Muscle of leg (tissue), 11 donors: ENCODE results near the gene LHX3. TPM values are rescaled to one million over a fixed set of nuclear protein-coding genes. Genes with fewer than 3 reads are reported as not detected.

Experiments used
- DNase-seq: peaks from one replicate; pipeline ENCODE4 v3.0.0; 2013
- H3K27ac ChIP-seq: one replicate; pipeline ENCODE4 v1.5.1; 2013; ENCODE audit warnings: mild to moderate bottlenecking, low read length, control low read depth
- H3K27me3 ChIP-seq: one replicate; pipeline ENCODE4 v1.6.1; 2013; ENCODE audit warnings: low read length; ENCODE audit not compliant: control insufficient read depth, insufficient read depth
- H3K36me3 ChIP-seq: one replicate; pipeline ENCODE4 v1.6.1; 2013; ENCODE audit warnings: low read length; ENCODE audit not compliant: control insufficient read depth, insufficient read depth
- H3K4me1 ChIP-seq: one replicate; pipeline ENCODE4 v1.6.1; 2013; ENCODE audit warnings: low read length; ENCODE audit not compliant: control insufficient read depth, insufficient read depth
- H3K4me3 ChIP-seq: one replicate; pipeline ENCODE4 v1.5.1; 2013; ENCODE audit warnings: low read length, control low read depth
- H3K9me3 ChIP-seq: replicated peaks from 2 replicates; pipeline ENCODE4 v1.6.1; 2013; ENCODE audit warnings: low read depth, low read length; ENCODE audit not compliant: control insufficient read depth
- WGBS: methylation state at CpG from one replicate; pipeline ENCODE4 v1.1.5; 2013; ENCODE audit warnings: missing lambda C conversion rate; ENCODE audit not compliant: insufficient coverage; 5-methylcytosine and 5-hydroxymethylcytosine counted together
- polyA plus RNA-seq, 8 donors: library from polyadenylated mRNA; unstranded; fragments of 120-200 nt; gene quantifications; one replicate each; pipeline versions ENCODE4 v1.2.1 to v1.2.3, GENCODE V29; 2013; ENCODE audit warnings: inconsistent platforms in 1 of 8, low replicate concordance in 1 of 8; ENCODE audit not compliant: insufficient read length in 8 of 8, insufficient read depth in 1 of 8
- total RNA-seq: library from RNA; stranded (reverse); fragments of 120-200 nt; gene quantifications from one replicate; pipeline ENCODE4 v1.2.4, GENCODE V29; 2013

Gene LHX3
- total and polyA plus RNA-seq, 9 donors: 0.24 TPM; not detected in 8

DNA sequence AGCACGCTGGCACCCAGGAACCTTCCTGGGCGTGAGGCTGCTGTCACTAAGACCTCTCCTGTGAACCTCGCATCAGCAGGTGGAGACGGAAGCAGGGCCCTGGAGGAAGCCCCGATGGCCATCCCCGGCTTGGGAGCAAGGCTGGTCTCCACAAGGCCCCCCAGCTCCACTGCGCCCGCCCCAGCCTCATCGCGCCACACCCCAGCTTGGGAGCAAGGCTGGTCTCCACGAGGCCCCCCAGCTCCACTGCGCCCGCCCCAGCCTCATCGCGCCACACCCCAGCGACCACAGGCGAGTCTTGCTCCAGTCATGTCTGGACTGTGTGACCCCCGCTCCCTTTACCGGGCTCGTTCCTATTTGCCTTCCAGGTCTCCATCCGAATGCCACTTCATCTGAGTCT lies 29.7 kb upstream of the LHX3 start:
- Histone ChIP-seq H3K4me1 (peaks cover 16% of the 10 kb centered on the region), H3K9me3 (no peaks in the 10 kb centered on the region), H3K36me3 (peaks cover 20% of the 10 kb centered on the region), H3K27ac (no peak overlapping the region), H3K27me3 (no peaks in the 10 kb centered on the region), H3K4me3 (no peak overlapping the region)
- WGBS: 87% methylated on average over 21 of the region's 21 CpGs
- DNase-seq: no peak

DNA sequence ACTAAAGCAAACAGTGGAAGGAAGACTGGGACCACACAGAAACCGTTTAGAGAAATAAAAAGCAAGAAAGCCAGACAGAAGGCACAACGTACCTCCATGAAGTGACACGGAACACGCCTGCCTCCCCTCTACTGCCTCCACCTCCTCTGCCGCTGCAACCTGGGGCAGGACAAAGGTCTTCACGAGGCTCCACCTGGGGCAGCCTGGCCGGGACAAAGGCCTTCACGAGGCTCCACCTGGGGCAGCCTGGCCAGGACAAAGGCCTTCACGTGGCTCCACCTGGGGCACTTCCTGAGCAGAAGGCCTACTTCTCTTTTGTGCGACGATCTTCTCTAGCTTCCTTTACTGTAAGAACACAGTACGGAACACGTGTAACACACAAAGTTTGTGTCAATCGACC lies 28.9 kb upstream of the LHX3 start:
- no peak overlapping the region for H3K4me3 ChIP-seq
- no peaks in the 10 kb centered on the region for H3K27me3 ChIP-seq
- 85% methylated on average over 14 of the region's 14 CpGs for WGBS
- H3K36me3 ChIP-seq: peaks cover 20% of the 10 kb centered on the region
- peaks cover 12% of the 10 kb centered on the region for H3K4me1 ChIP-seq
- H3K9me3 ChIP-seq: no peaks in the 10 kb centered on the region
- no peak for DNase-seq
- no peak overlapping the region for H3K27ac ChIP-seq

DNA sequence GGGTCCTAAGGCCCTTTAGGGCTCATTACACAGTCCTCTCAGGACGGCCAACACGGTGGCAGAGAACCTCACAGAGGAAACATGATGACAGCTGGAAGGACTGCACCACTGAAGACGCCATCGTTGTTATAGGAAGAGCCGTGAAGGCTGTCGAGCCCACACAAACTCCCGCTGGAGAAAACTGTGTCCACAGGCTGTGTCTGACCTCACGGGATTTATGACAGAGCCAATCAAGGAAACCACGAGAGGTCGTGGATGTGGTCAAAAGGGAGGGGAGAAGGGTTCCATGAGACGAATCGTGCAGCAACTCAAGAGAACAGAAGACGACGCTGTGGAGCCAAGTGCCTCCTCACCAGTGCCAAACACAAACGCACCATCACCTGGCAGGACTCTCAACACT lies 28.5 kb upstream of the LHX3 start:
- DNase-seq: no peak
- 73% methylated on average over 11 of the region's 15 CpGs for WGBS
- H3K27me3 ChIP-seq: no peaks in the 10 kb centered on the region

DNA sequence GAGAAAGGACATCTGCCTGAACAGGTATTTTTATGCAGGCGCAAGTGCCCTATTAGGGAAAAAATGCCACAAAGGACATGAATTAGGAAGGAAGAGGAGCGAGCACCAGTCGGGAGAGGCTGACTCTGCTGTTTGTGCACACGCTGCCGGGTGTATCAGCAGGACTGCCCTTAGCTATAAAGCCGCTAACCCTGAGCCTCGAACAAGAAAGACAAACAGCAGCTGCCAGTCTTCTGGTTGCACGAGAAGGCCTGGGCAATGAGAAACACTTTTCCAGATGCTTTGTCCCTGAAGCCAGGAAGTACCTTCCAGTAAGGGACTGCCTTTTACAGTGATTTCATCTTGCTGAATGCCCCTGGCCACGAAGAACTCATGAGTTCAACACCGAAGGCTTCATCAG lies 28.0 kb upstream of the LHX3 start:
- no peaks in the 10 kb centered on the region for H3K9me3 ChIP-seq
- H3K4me1 ChIP-seq: peaks cover 4% of the 10 kb centered on the region
- H3K27ac ChIP-seq: no peak overlapping the region
- H3K4me3 ChIP-seq: no peak overlapping the region
- no peak for DNase-seq
- WGBS: 53% methylated on average over 10 of the region's 10 CpGs
- H3K36me3 ChIP-seq: peaks cover 20% of the 10 kb centered on the region
- H3K27me3 ChIP-seq: no peaks in the 10 kb centered on the region

More for the DNA sequence above, 28.5 kb upstream of the LHX3 start:
- no peaks in the 10 kb centered on the region for H3K9me3 ChIP-seq
- H3K4me3 ChIP-seq: no peak overlapping the region
- H3K4me1 ChIP-seq: peaks cover 7% of the 10 kb centered on the region
- H3K36me3 ChIP-seq: peaks cover 20% of the 10 kb centered on the region
- no peak overlapping the region for H3K27ac ChIP-seq

DNA sequence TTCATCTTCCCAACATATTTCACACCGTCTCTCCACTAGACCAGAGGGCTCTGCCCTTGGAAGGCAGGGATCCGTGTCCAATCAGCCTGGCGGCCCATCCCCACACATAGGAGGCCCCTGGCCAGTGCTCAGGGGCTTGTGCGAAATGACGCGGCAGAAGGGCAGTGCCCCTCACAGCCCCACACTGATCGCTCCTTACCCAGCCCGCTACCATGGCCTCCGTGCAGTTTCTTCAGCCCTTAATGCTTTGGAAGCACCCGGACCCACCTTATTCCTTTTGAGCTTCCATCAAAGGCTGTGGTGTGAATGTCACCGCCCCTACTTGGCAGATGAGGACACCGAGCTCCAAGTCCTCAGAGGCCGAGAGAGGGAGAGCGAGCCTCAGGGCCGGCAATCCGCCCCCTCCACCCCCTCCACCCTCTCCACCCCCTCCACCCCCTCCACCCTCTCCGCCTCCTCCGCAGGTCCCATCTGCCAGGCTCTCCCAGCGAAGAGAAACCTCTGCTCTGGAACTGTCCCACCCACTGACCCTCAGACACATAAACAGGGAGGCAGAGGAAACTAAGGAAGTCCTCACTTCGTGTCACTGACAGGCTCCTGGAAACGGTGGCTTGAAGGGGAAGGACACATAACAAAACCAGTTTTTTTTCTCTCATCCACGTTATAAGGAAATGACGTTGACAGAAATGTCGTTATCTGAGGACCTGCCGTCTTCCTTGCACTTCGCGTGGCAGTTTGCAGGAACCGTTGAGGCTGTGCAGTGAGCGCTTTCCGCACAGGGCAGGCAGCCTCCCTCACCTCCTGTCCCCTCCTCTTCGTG lies 26.8 kb upstream of the LHX3 start:
- Histone ChIP-seq H3K4me3 (no peak overlapping the region), H3K27ac (no peak overlapping the region), H3K36me3 (peaks cover 18% of the 10 kb centered on the region), H3K27me3 (no peaks in the 10 kb centered on the region), H3K4me1 (peaks cover 4% of the 10 kb centered on the region), H3K9me3 (no peaks in the 10 kb centered on the region)
- no peak for DNase-seq
- WGBS: 83% methylated on average over 20 of the region's 31 CpGs

DNA sequence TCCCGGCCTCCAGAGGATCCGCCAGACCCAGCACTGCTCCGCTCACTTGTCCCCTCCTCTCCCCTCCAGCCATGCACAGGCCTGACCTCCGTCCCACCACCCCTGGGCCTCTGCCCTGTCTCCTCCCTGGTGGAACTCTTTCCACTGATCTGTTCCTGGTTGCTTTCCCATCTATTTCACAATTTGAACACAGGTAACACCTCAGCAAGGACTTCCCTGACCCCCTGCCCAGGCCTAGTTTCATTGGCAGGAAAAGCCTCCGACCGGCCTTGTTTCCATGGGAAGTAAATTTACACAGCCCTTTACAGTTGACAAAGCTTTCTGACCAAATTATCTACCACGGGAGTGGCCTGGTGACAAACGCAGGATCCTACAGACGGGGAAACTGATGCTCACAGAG lies 25.8 kb upstream of the LHX3 start:
- Histone ChIP-seq H3K36me3 (peaks cover 22% of the 10 kb centered on the region), H3K9me3 (no peaks in the 10 kb centered on the region), H3K27ac (no peak overlapping the region), H3K27me3 (no peaks in the 10 kb centered on the region), H3K4me1 (peaks cover 4% of the 10 kb centered on the region), H3K4me3 (no peak overlapping the region)
- WGBS: 87% methylated on average over 9 of the region's 9 CpGs
- no peak for DNase-seq

DNA sequence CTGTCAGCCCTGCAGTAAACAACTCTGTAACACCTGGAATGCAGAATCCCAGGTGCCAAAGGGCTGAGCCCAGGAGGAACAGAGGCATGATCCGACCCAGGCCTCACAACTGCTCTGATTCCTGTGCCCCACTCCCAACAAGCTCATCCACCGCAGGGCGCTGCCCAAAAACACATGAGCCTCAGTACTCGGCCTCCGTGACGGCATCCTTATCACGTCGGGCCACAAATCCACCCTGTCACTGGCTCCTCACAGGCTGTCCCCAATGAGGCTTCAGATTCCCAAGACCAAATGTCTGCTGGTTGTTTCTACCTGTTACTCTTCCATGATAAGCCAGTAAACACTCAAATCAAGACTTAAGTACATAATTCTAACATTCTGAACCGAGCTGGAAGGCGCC lies 25.4 kb upstream of the LHX3 start:
- Histone ChIP-seq H3K4me1 (peaks cover 4% of the 10 kb centered on the region), H3K27ac (no peak overlapping the region), H3K4me3 (no peak overlapping the region), H3K36me3 (peaks cover 22% of the 10 kb centered on the region), H3K9me3 (no peaks in the 10 kb centered on the region), H3K27me3 (no peaks in the 10 kb centered on the region)
- 79% methylated on average over 10 of the region's 10 CpGs for WGBS
- DNase-seq: no peak

DNA sequence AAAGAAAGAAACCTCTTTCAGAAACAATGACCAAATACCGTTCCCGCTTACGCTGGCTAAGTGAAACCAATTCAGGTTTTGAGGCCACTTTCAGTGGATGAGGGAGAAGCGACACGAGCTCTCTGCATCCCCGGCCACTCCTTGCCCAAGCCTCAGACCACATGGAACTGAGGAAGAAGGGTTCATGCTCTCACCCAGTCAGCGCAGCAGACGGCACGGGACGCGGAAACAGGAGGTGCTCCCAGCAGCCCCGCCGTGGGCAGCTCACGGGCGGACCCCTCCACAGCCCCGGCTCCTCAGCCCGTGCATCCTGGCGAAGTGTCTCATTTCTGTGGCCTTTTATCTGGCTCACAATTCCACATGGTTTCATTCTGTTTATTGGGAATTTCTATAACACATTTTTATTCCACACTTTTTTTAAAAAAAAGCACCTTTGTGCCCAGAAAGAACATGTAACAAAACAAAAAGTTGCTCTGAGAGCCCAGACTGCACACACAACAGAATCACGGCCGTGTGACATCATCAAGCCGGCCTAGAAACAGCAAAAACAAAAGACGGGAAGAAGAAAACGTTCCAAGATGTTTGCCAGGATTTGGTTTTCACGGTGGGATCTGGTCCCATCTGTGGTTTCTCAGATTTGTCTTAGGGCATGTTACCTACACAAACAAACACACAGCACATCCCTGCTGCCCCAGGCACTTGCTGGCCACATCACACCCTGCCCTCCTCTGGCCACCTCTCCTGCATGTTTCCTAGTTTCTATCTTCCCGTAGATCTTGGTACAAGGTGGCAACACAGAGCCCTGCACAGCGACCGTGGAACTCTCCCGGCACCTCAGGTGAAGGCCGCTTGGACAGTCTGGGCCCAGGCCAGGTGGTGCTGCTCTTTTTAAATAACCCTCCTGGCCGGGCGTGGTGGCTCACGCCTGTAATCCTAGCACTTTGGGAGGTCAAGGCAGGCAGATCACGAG lies 24.5 kb upstream of the LHX3 start:
- 78% methylated on average over 26 of the region's 33 CpGs for WGBS
- Histone ChIP-seq H3K4me1 (peaks cover 4% of the 10 kb centered on the region), H3K27me3 (no peaks in the 10 kb centered on the region)

DNA sequence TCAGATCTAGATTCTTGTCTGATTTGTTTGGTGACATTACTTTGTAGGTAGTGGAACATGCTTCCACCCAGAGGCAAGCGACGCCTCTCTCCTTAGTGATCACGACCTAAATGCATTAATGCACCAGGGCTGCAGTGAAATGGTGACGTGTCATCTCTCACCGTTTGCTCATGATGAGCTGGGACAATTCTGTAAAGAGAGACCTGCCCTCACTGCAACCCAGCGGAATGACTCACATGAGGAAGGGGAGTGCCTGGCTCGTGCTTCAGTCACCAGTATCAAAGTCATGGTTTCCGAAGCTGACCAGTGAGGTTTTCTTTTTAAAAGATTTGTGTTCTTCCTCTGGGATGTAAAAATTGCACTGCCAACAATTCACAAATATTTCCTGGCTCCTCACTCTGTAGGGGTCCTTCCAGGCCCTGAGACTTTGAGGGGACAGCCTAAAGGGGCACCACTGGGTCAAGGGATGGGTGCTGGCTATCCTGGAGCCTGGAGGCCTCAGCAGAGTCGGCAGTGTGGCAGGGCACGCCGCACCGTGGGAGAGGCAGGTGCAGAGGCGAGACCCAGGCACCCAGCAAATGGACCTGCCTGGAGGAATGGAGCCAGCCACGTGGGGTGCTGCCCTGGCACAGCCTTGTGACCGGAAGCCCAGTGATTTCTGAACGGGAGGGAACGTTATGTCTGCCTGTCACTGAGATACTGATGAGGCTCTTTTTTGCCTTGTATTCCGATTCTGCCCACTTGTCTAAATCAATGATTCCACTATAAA lies 23.4 kb upstream of the LHX3 start:
- Histone ChIP-seq H3K27me3 (no peaks in the 10 kb centered on the region), H3K4me3 (no peak overlapping the region), H3K9me3 (no peaks in the 10 kb centered on the region), H3K27ac (no peak overlapping the region), H3K4me1 (peaks cover 4% of the 10 kb centered on the region), H3K36me3 (peaks cover 27% of the 10 kb centered on the region)
- 88% methylated on average over 13 of the region's 18 CpGs for WGBS
- no peak for DNase-seq

More for the DNA sequence above, 24.5 kb upstream of the LHX3 start:
- H3K36me3 ChIP-seq: peaks cover 22% of the 10 kb centered on the region
- no peaks in the 10 kb centered on the region for H3K9me3 ChIP-seq
- no peak overlapping the region for H3K4me3 ChIP-seq
- no peak overlapping the region for H3K27ac ChIP-seq
- no peak for DNase-seq
